IPS DF 4.7 (cell line): ENCODE results near the gene HLA-DPA1.
"Not testable (repeated sequence)": the region's sequence is repeated elsewhere in the genome, so short reads cannot be mapped to it uniquely, and the experiment has no call there.

Source experiments
- DNase-seq: peaks from one replicate; pipeline ENCODE4 v3.0.0-alpha.2; 2013; ENCODE audit warnings: low spot score; ENCODE audit errors: extremely low read depth

HLA-DPA1 gene

DNA sequence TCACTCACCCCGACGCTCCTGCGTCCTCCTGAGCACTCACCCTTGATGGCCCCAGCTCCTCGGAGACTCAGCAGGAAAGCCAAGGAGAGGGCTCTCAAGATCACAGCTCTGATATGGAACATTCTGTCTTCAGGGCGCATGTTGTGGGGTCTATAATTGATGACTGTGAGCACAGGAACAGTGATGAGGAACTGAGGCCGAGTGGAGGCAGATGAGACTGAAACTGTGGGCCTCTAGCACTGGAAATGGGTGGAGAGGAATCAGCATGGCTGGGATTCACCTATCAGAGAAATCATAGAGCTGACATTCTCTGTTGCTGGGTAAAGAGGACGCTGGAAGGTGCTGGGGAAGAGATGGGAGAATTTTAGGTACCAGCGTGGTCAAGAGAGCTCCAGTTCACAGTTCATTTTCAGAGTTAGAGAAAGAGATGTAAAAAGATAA, at the start of gene HLA-DPA1:
HLA-DPA1 (minus strand) TSS at position 219 of the 441 bp plus-strand sequence.
- DNase-seq, result no peak

DNA sequence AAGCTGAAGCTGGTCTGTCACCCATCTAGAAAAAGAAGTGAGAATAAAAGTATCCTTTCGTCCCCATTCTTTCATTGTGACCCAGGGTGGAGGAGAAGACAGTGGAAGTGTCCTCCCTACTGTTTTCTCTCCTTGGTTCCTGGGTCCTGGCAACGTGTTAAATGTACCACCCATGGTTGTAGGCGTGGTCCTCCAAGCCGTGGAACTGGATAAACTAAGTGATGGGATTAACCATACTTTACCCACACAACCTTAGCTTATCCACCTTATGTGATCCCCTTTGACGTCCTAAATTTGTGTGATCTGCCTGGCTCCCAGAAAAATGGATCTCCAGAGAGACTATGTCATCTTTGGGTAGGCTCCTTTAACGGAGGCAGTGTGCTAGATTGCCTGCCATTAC, 49.7 kb upstream of the HLA-DPA1 start:
- DNase-seq, result no peak

- DNase-seq, result no peak
These were observed 46.6 kb upstream of the HLA-DPA1 start for GRCh38 chr6:33120001-33120400.

- no peak for DNase-seq
These were observed 45.2 kb upstream of the HLA-DPA1 start for GRCh38 chr6:33118525-33119123.

DNA sequence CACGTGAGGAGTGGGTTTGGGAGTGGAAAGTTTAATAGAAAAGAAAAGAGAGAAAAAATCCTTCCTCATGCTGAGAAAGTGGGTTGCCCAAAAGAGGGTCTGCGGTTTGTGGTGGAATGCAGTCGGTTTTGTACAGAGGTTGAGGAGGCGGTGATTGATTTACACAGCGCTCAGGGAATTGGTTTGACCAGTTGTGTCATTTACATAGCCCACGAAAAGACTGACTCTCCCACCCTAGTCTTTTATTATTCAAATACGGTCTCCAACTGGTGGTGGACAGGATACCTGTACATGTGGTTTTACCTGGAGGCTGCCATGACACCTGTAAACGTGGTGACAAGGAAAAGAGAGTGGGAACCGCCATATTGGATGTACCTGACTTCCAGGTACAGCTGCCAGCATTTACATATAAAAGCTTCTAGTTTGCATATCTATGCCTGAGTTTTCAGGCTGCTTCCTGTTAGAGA, 44.4 kb upstream of the HLA-DPA1 start:
- no peak for DNase-seq

DNA sequence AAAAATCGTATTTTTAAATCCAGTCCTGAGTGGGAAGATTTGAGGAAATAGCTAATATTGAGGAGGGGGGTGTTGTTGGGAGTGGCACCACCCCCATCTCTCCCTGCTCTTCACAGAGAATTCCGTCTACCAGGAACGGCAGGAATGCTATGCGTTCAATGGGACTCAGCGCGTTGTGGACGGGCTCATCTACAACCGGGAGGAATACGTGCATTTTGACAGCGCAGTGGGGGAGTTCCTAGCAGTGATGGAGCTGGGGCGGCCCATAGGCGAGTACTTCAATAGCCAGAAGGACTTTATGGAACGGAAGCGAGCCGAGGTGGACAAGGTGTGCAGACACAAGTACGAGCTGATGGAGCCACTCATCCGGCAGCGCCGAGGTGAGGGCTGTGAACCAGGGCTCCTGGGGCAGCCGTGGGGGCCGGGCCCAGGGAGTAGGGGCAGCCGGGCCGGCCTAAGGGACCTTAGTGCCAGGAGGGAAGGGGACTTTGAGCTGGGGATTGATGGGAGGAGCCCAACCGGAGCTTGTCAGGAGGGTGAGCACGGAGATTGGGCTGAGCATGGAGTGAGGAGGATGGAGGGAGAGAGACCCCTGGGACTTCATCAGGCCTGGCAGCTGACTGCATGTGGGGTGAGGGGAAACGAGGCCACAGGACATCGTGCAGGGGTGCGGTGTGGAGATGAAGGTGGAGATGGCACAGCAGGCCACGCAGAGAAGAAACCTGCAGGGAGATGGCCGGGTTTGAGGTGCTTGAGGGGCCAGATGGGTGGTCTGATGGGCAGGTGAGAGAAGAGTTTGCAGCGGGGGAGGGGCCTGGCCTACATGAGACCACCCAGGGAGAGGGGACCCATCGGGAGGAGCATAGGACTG, 43.6 kb upstream of the HLA-DPA1 start:
- DNase-seq, result no peak

DNA sequence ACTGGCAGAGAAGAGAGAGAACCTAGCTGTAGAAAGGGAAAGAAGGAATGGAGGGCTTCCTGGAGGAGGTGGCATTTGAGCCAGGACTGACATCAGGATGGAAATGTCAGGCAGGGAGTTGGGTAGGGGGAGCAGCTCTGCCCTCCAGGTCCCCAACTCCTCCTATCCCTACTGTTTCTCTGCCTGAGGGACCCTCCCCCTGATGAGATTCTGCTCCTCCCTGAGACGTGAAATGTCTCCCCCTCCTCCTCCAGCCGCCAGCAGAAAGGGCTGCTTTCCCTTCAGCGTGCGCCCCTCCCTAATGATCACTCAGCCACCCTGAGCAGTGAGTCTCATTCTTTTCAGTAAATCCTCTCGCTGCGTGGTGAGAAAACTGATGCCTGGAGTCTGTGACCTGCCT, 43.0 kb upstream of the HLA-DPA1 start:
- no peak for DNase-seq

- DNase-seq, result no peak
These were observed 41.0 kb upstream of the HLA-DPA1 start for GRCh38 chr6:33114406-33114805.

- DNase-seq, result no peak
These were observed 40.3 kb upstream of the HLA-DPA1 start for GRCh38 chr6:33113755-33114154.

GRCh38 chr6:33112148-33112547, 38.7 kb upstream of the HLA-DPA1 start:
- no peak for DNase-seq

- no peak for DNase-seq
These were observed 34.9 kb upstream of the HLA-DPA1 start for GRCh38 chr6:33108307-33108706.

- no peak for DNase-seq
These were observed 34.2 kb upstream of the HLA-DPA1 start for GRCh38 chr6:33107641-33108040.

DNA sequence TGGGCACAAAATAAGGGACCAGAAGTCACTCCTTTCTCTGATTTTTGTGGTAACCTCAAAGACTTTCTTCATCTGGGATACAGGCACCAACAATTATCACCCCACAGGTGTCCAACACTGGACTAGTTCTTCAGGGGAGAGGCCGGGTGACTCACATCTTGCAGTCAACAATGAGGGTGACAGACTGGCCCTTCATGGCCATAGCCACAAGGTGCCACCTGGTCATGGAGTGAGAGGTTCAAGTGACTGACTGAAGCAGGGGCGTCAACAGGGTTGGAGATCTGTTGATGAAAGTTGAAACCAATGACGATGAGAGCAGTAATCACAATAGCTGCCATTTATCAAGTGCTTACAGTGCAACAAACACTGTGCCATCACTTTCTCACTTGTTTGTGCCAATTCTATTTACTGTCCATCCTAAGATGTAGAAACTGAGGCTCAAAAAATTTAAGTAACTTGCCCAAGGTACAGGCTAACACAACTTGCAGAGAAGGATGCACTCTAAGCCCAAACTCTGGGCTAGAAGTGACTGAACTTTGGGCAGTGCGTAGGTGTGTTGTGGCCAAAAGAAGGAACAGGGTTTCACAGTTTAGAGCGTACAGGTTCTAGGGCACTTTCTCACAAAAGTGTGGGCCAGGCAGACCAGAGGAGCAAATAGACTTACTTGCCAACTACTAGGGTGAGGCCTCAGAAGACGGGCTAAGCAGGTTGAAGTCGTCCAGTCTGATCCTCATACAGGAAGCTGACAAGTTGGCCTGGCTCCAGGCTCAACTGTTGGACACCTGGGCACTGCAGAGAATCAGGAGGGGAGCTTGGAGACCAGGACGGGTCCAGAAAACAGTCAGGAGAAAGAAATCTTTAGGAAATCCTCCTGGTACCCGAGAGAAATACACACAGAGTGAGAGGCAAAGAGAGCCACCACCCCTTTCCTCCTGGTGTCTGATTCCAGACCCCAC, 32.7 kb upstream of the HLA-DPA1 start:
- no peak for DNase-seq

DNA sequence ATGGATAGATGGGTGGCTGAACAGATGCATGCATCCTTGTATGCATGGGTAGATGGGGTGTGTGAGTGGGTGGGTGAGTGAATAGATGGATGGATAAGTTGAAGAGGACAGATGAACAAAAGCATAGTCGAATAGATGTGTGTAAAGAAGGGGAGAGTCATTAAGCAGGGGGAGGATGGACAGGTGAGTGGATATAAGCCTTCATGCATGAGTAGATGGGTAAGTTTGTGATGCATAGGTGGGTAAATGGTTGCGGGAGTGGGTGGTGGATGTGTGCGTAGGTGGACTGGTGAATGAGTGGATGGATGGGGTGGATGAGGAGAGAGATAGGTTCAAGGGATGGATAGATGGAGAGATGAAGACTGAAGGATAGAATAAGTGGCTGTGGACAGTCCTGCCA, 31.9 kb upstream of the HLA-DPA1 start:
- no peak for DNase-seq

DNA sequence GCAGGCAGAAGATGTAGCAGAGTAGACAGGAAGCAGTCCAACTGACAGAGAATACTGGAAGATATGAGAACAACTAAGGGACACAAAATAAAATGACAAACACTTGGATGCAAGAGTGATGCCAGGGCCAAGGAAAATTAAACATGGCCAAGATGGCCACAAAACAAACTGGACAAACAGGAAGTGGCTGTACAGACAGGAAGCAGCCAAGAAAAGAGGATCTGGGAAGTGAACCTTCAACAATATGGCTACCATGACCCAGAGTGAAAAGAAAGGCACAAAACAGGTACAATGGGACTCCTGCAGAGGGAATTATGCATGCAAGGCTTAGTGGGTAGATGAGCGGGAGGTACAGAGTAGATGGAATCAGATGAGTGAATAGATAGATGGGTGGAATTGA, 31.4 kb upstream of the HLA-DPA1 start:
- no peak for DNase-seq

GRCh38 chr6:33103776-33104175, 30.3 kb upstream of the HLA-DPA1 start:
- no peak for DNase-seq

GRCh38 chr6:33101121-33101737, 27.8 kb upstream of the HLA-DPA1 start:
- DNase-seq, result not testable (repeated sequence)

DNA sequence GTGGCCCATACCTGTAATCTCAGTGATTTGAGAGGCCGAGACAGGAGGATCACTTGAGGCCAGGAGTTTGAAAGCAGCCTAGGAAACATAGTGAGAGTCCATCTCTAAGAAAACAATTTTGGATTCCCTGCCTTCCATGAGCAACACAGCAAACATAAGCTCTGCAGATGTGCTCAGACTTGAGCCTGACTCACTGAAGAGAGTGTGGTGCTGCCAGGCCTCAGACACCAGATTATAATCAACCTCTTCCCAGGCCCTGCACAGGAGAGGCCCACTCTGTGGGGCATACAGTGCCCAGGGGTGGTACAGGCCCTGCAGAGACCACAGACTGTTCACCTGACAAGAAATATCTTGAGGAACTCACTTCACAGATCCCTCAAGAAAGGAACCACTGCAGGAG, 22.2 kb upstream of the HLA-DPA1 start:
- DNase-seq, result no peak

DNA sequence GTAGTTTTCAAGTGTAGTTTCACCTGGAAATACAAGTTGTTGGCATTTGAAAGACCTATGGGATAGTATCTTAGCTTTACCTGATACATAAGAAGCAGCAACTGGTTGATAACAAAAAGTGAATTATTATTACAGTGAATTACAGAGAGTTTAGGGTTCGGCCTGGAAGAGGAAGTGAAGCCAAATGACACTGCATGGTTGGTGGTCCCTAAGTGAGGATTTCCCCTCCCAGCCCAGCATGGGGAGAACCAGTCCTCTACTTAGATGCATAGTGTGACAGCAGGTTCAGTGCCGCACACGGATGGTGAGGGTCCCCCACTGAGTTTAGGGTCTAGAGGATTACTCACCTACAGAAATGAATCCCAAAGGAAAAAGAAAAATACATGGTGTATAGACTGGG, 20.4 kb upstream of the HLA-DPA1 start:
- DNase-seq, result no peak

DNA sequence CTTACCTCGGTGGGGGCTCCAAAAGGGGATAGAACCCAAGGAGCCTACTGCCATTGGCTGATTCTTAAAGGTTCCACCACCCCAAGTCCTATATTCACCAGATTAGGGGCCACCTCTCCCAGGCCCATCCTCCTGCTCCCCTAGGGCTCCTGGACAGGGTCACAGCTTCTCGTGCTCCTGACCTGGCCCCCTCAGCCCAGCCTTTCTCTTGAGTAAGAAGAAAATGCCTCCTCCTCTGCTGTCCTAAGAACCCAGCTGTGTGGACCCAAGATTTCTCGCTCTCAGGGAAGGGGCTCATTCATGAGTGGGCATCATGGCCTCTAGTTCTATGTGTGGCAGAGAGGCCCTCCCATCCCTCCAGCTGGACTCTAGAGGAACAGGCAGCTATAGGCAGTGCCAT, 18.9 kb upstream of the HLA-DPA1 start:
- DNase-seq, result no peak

DNA sequence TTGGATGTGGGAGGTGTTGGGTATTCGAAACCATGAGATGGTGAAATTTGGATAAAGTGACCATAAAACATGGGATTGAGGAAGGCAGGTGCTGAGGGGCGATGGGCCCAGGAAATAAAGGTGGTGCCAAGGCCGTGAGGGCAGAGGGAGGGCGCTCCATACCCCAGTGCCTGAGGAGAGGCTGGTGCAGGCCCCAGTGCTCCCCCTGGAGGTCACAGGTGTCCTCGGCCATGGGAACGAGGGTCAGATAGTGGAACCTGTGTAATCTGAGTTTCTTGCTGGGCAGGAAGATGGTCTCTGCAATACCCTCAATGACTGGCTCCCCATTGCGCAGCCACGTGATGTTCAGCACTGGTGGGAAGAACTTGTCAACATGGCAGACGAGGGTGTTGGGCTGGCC, 18.5 kb upstream of the HLA-DPA1 start:
- DNase-seq, result no peak
